Glomerular visceral epithelial cell (primary cell): ENCODE data around the gene AP5B1.
A peak's percentile ranks its signal among the peaks of the same experiment; 100 is the strongest.
"Not testable (repeated sequence)": the region's sequence is repeated elsewhere in the genome, so short reads cannot be mapped to it uniquely, and the experiment has no call there.

Source experiments
- DNase-seq: peaks from one replicate; pipeline ENCODE4 v3.0.0-alpha.2; 2016; ENCODE audit errors: extremely low spot score

The AP5B1 gene

GRCh38 chr11:65767406-65767805 is 13.4 kb downstream of the AP5B1 start:
- DNase-seq = no peak

- DNase-seq = no peak
These were observed 14.2 kb downstream of the AP5B1 start for GRCh38 chr11:65766535-65766934.

- no peak for DNase-seq
These were observed 16.3 kb downstream of the AP5B1 start for GRCh38 chr11:65764434-65764833.

GRCh38 chr11:65762816-65763215 is 18.0 kb downstream of the AP5B1 start:
- not testable (repeated sequence) for DNase-seq

GRCh38 chr11:65762169-65762568 is 18.6 kb downstream of the AP5B1 start:
- not testable (repeated sequence) for DNase-seq

GRCh38 chr11:65745049-65745448 is 35.7 kb downstream of the AP5B1 start:
- no peak for DNase-seq

GRCh38 chr11:65744699-65745042 is 36.1 kb downstream of the AP5B1 start:
- no peak for DNase-seq

- peak; percentile 16 for DNase-seq
These were observed 36.6 kb downstream of the AP5B1 start for GRCh38 chr11:65744026-65744698.

- DNase-seq = no peak
These were observed 37.1 kb downstream of the AP5B1 start for GRCh38 chr11:65743681-65744025.

- no peak for DNase-seq
These were observed 38.4 kb downstream of the AP5B1 start for GRCh38 chr11:65742353-65742752.

GRCh38 chr11:65741185-65741584 is 39.6 kb downstream of the AP5B1 start:
- DNase-seq = no peak

- DNase-seq = no peak
These were observed 41.8 kb downstream of the AP5B1 start for GRCh38 chr11:65739022-65739421.

GRCh38 chr11:65736810-65737209 is 44.0 kb downstream of the AP5B1 start:
- DNase-seq = no peak

GRCh38 chr11:65735111-65735510 is 45.7 kb downstream of the AP5B1 start:
- DNase-seq = not testable (repeated sequence)

GRCh38 chr11:65730461-65730860 is 50.3 kb downstream of the AP5B1 start:
- DNase-seq = no peak

GRCh38 chr11:65727865-65728264 is 52.9 kb downstream of the AP5B1 start:
- DNase-seq = no peak

- no peak for DNase-seq
These were observed 54.1 kb downstream of the AP5B1 start for GRCh38 chr11:65726660-65727059.
